Esophagus mucosa (tissue), 1 donor: Measurements from ENCODE around the gene ROCK1. TPM values are rescaled to one million over a fixed set of nuclear protein-coding genes. Genes with fewer than 3 reads are reported as not detected.
"Not testable (repeated sequence)": the region's sequence is repeated elsewhere in the genome, so short reads cannot be mapped to it uniquely, and the experiment has no call there.

ENCODE experiments used
- ATAC-seq: fragments of 200-7000 bp; cut with Tn5 transposase; one replicate; pipeline ENCODE4 v1.9.1; 2020
- total RNA-seq: library from RNA; stranded (reverse); gene quantifications from one replicate; pipeline ENCODE4 v1.2.4, GENCODE V29; 2023
- donor health status: DM: yes; HTN: yes; CAD: no.

ROCK1 gene
- total RNA-seq, result 16.8 TPM

GRCh38 chr18:21111346-21112139 lies at the start of gene ROCK1:
ROCK1 (minus strand) TSS chr18:21111813; CDS start chr18:21110910, 903 bp downstream.
- ATAC-seq, result peak; percentile 98

- no peak for ATAC-seq
Measured at GRCh38 chr18:21155443-21155842, 43.8 kb upstream of the ROCK1 start.

DNA sequence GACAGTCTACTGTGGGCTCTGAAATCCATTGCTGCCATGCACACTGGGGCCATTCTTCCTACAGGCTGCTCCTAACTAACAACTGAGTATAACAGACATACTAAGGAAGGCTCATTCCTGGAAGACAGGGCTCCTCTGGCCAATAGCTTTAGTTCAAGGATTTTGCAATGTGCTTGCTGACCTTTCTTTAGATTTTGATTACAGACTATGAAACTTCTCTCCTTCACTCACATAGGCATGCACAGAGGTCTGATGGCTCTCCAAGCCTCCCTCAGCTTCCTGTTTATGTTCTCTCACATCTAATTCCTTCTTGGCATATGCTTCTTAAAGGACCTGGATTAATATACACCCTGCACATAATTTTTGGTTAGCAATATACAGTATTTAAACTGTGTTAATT lies 34.4 kb upstream of the ROCK1 start:
- no peak for ATAC-seq

- ATAC-seq, result no peak
Measured at GRCh38 chr18:21145371-21145770, 33.8 kb upstream of the ROCK1 start.

DNA sequence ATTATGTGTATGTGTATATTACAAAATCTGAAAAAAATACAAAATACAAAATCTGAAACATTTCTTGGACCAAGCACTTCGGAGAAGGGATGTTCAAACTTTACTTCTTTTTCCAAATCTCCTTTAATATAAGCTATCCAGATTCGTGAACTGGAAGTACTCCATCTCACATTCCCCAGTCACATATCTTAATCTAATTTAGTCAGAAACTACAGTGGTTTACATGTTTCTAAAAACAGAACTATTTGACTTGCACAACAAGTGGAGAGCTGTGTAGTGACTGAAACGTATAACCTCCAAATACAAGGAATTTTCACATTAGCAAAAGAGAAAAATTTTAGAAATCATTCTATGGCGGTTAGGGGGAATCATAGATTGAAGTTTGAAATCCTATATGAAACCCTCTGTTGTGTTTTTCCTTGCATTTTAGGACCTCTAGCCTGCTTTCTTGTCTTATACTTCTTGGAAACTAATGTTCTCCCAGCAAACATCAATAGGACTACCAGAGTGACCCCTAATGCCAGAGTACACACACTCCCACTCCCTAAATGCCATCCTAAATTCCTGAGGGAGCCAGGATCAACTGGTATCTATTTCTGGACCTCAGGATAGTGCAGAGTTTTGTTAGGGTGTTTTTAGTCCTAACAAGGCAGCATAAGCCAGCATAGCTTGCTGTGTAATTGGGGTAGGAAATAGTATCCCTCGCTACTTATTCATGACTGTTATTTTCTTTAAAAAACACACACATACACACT lies 30.2 kb upstream of the ROCK1 start:
- no peak for ATAC-seq

DNA sequence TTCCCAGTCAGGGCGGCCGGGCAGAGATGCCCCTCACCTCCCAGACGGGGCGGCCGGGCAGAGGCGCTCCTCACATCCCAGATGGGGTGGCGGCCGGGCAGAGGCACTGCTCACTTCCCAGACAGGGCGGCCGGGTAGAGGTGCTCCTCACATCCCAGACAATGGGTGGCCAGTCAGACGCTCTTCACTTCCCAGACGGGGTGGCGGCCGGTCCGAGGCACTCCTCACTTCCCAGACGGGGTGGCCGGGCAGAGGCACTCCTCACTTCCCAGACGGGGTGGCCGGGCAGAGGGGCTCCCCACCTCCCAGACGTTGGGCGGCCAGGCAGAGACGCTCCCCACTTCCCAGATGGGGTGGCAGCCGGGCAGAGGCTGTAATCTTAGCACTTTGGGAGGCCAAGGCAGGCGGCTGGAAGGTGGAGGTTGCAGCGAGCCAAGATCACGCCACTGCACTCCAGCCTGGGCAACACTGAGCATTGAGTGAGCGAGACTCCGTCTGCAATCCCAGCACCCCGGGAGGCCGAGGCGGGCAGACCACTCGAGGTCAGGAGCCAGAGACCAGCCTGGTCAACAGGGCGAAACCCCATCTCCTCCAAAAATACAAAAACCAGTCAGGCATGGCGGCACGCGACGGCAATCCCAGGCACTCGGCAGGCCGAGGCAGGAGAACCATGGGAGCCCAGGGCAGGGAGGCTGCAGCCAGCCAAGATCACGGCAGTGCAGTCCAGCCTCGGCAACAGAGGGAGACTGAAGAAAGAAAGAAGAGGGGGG lies 26.3 kb upstream of the ROCK1 start:
- not testable (repeated sequence) for ATAC-seq

DNA sequence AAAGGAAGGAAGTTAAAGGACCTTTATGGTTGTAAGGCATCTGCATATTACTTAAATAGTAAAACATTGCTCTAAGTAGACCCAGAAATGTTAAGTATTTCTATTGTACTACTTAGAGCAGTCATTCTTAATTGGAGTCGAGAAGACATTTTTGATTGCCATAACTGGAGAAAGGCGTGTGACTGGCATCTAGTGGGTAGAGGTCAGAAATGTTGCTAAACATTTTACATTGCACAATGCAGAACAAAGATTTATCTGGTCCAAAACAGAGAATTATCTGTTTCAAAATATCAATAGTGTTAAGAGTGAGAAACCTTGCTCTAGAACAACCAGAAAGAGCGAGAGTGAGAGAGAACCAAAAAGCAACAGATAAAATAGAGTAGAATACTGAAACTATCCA lies 23.3 kb upstream of the ROCK1 start:
- no peak for ATAC-seq

- no peak for ATAC-seq
Measured at GRCh38 chr18:21132398-21132918, 20.8 kb upstream of the ROCK1 start.

GRCh38 chr18:21131698-21132227 lies 20.1 kb upstream of the ROCK1 start:
- no peak for ATAC-seq

GRCh38 chr18:21129566-21130216 lies 18.1 kb upstream of the ROCK1 start:
- ATAC-seq, result no peak

DNA sequence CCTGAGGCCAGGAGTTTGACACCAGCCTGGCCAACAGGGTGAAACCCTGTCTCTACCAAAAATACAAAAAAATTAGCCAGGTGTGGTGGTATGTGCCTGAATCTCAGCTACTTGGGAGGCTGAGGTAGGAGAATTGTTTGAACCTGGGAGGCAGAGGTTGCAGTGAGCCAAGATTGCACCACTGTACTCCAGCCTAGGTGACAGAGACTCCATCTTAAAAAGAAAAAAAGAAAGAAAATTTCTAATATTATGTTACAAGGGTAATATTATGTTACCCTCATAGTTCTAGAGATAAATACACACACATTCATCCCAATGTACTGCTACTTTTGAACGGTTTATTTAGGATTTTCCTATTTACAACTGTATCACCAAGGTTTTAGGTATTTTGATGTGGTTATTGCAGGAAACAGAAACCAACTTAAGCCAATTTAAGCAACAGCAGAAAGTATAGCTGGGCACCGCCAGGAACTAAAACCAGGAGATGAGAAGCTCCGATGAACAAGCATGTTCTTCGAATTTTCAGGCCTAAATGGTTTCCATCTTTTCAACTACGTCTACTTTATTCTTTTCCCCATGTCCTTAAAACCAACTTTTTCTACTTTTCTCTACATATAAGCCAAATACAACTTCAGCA lies 11.8 kb upstream of the ROCK1 start:
- ATAC-seq, result no peak

- ATAC-seq, result no peak
Measured at GRCh38 chr18:21118806-21119205, 7.2 kb upstream of the ROCK1 start.

GRCh38 chr18:21117409-21118131 lies 6.0 kb upstream of the ROCK1 start:
- ATAC-seq, result no peak

GRCh38 chr18:21115519-21116411 lies 4.2 kb upstream of the ROCK1 start:
- no peak for ATAC-seq

DNA sequence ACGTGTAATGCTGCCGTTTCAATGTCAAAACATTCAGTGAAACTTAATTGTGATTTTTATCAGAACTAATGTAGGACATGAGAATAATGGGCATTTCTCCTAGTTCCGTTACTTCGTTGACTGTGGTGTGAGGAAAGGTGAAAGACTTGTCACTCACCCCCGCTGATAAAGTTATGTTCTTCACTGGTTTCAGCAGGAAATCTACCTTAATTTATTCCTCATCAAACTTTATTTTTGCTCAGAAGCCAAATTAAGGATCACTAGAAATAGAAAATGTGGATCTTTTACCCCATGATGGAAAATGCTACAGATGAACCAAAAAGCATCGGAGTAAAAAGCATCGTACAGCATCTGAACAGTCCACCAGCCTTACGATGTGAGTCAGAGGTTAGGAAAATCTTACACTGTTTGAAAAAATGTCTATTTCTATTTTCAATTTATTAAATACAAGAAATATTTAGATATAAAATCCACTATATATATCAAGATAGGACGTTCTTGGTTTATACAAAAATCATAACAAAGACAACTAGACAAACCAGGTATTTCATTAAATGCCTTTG lies 1.0 kb upstream of the ROCK1 start:
- no peak for ATAC-seq

GRCh38 chr18:21112140-21112473 lies 494 bp upstream of the ROCK1 start:
- ATAC-seq, result no peak

DNA sequence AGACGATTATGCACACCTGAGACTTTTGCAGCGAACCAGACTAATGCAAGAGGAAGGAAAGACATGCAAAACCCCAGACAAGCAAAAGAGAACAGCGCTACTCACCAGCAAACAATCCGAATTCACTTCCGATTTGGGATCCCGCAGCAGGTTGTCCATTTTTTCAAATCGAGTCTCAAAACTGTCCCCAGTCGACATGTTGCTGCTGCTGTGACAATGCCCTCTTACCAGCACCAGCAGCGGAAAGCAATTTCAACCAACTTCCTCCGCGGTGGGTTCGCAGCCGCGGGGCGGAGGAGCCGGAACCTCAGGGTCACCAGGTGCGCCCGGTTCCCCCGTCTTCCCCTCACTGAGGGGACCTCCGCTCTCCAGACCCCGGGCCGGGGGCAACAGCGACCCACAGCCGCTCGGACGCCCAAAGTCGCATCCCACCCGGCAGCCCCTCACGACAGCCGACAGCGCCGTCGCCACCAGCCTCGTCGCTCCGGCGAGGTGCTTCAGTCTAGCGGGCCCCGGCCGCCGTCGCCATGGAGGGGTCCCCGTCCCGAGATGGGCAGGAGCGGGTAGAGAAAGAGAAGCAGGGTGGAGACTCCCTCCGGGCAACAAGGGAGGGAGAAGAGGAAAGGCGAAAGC lies 784 bp downstream of the ROCK1 start:
- ATAC-seq, result peak; percentile 27

DNA sequence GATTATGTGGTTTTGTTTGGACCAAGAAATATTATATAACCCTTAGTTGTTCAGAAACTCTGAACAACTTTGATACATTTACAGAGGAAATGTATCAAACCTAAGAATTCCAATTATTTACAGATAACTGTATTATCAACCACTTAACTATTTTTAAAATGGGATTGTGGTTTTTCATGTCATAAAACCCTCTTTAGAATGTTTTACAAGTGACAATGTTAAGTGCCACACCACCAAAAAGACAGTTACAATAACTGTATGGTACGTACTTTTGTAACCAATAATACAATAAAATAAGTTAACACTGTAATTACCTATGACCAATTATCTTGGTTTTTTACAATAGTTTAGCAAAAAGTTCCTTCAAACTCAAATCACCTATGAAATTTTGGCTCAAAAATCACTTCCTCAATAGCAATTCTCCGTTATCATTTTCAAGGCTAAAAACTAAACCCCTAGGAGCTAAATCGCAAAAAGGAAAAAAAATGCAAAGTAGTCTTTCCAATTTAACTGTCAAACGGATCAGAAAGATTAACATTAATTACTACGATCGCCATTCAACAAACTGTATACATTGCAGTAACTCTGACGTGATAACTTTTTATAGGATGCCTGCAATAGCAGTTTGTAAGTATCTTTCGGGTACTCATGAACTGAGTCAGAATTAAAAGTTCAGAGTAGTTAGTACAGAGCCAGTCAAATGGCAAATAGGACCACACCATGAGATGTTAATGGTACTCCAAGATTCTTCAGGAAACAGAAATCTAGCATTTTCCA lies 1.5 kb downstream of the ROCK1 start:
- no peak for ATAC-seq
